T-cell (primary cell): ENCODE results near the gene ALDH3B1. TPM values are rescaled to one million over a fixed set of nuclear protein-coding genes. Genes with fewer than 3 reads are reported as not detected.

Experiments
- ATAC-seq, 4 experiments: fragments of 200-7000 bp in 3 of 4; fragments of 150-1000 bp in 1 of 4; cut with Tn5 transposase; replicated peaks in 1 of 4; 1 replicate in 3 of 4; 2 replicates in 1 of 4; pipeline ENCODE4 v1.10.0; 2021; ENCODE audit warnings: moderate library complexity in 3 of 4, mild to moderate bottlenecking in 2 of 4, moderate number of reproducible peaks in 1 of 4
- CTCF ChIA-PET, 2 donors: fragments of 300-600 bp; sonication (Branson Sonifier 250); formaldehyde crosslinking; loops; one replicate each; lab custom pipeline; 2022; ENCODE audit warnings: antibody characterized with exemption in 2 of 2; lab: Charles Lee
- POLR2A ChIA-PET, 2 donors: fragments of 300-600 bp; sonication (Branson Sonifier 250); formaldehyde crosslinking; loops; one replicate each; lab custom pipeline; 2022; ENCODE audit warnings: antibody characterized with exemption in 2 of 2; lab: Charles Lee
- DNase-seq, 35 experiments: peaks; one replicate each; pipeline versions ENCODE4 v3.0.0 to v3.0.0-alpha.2; 2013 to 2023
- H3K27ac ChIP-seq: one replicate; pipeline ENCODE4 v1.5.1; 2013; ENCODE audit warnings: low read length
- H3K27me3 ChIP-seq, 2 experiments: replicated peaks in 1 of 2; 1 replicate in 1 of 2; 2 replicates in 1 of 2; pipeline versions ENCODE4 v1.6.1 to v1.7.0; 2013; ENCODE audit warnings: low read length in 1 of 2, mixed read lengths in 1 of 2; ENCODE audit not compliant: control insufficient read depth in 2 of 2, insufficient read depth in 2 of 2; ENCODE audit errors: extremely low read depth in 1 of 2
- H3K36me3 ChIP-seq, 2 donors: 1 replicate in 1 of 2; 2 replicates in 1 of 2; pipeline versions ENCODE4 v1.6.1 to v1.7.0; 2013; ENCODE audit warnings: low read length in 1 of 2; ENCODE audit not compliant: control insufficient read depth in 2 of 2, insufficient read depth in 1 of 2; ENCODE audit errors: extremely low read depth in 1 of 2
- H3K4me1 ChIP-seq, 2 experiments: 1 replicate in 1 of 2; 2 replicates in 1 of 2; pipeline versions ENCODE4 v1.6.1 to v1.7.0; 2013; ENCODE audit warnings: low read length in 2 of 2, mixed read lengths in 1 of 2; ENCODE audit not compliant: insufficient read depth in 2 of 2, control insufficient read depth in 1 of 2; ENCODE audit errors: extremely low read depth in 1 of 2
- H3K4me3 ChIP-seq, 2 donors: 1 replicate in 1 of 2; 2 replicates in 1 of 2; pipeline versions ENCODE4 v1.5.1 to v1.7.0; 2013; ENCODE audit warnings: mild to moderate bottlenecking in 2 of 2, low read length in 1 of 2, moderate library complexity in 1 of 2; ENCODE audit not compliant: control insufficient read depth in 1 of 2; ENCODE audit errors: extremely low read depth in 1 of 2
- H3K9me3 ChIP-seq: 2 replicates; pipeline ENCODE4 v1.7.0; 2013
- H3K27ac Mint-ChIP-seq, 2 donors: one replicate each; pipeline ENCODE4 v1.8.0; 2020 to 2021; ENCODE audit warnings: mild to moderate bottlenecking in 2 of 2, mixed read lengths in 2 of 2
- H3K27me3 Mint-ChIP-seq, 2 donors: one replicate each; pipeline ENCODE4 v1.8.0; 2021 to 2022; ENCODE audit warnings: mixed read lengths in 2 of 2
- H3K36me3 Mint-ChIP-seq: one replicate; pipeline ENCODE4 v1.8.0; 2021; ENCODE audit warnings: mixed read lengths
- H3K4me1 Mint-ChIP-seq, 3 donors: one replicate each; pipeline ENCODE4 v1.8.0; 2020 to 2022; ENCODE audit warnings: mixed read lengths in 3 of 3, mild to moderate bottlenecking in 1 of 3
- H3K4me3 Mint-ChIP-seq, 3 donors: one replicate each; pipeline ENCODE4 v1.8.0; 2020 to 2022; ENCODE audit warnings: mild to moderate bottlenecking in 3 of 3, mixed read lengths in 3 of 3, moderate library complexity in 3 of 3
- H3K9me3 Mint-ChIP-seq, 3 donors: one replicate each; pipeline ENCODE4 v1.8.0; 2020 to 2022; ENCODE audit warnings: mixed read lengths in 3 of 3
- WGBS: methylation state at CpG from one replicate; pipeline ENCODE4 v1.1.5; 2013; ENCODE audit warnings: missing lambda C conversion rate; ENCODE audit not compliant: insufficient coverage; 5-methylcytosine and 5-hydroxymethylcytosine counted together
- total RNA-seq, 35 experiments: library from RNA in 6 of 35; stranded (reverse) in 6 of 35; fragments of 120-200 nt in 1 of 35; gene quantifications; one replicate each; pipeline versions ENCODE4 v1.2.1 to v1.2.4 and lab custom pipeline; 2013 to 2026

ALDH3B1 gene
- total RNA-seq, 5 donors from 2014 or later (not counting 1 experiment from before 2014, with no cell fraction given), result 0.20 to 0.53 (median 0.25) TPM

- DNase-seq, result peak; percentile 28 to 76 (median 62)
- ATAC-seq, result peak; percentile 83 to 86 (median 84)
Observed at GRCh38 chr11:68002938-68003845, 6.9 kb upstream of the ALDH3B1 start.

GRCh38 chr11:68003846-68004550 is 6.1 kb upstream of the ALDH3B1 start, which contains the start of gene UNC93B1:
Gene UNC93B1 (minus strand): TSS chr11:68004097. CDS start chr11:68004043, 54 bp downstream.
- POLR2A ChIA-PET, result interaction anchor here in 1 of 2 donors (0.6 kb wide), 1 partner anchor 116 kb away, joined by 8 read pairs; no protein-coding TSS in a partner anchor
- H3K27ac ChIP-seq, result peak within 1 kb of the TSS; percentile 47
- peak within 1 kb of the TSS; percentile 83 to 88 for H3K27ac Mint-ChIP-seq

More at GRCh38 chr11:68002938-68003845, 6.9 kb upstream of the ALDH3B1 start:
- Mint-ChIP-seq H3K9me3 (no peaks in the 10 kb centered on the region), H3K27me3 (no peaks in the 10 kb centered on the region), H3K4me1 (peaks cover 19 to 32% (median 23%) of the 10 kb centered on the region in 3 donors), H3K27ac (peak overlapping the region; percentile 83 to 86), H3K36me3 (no peaks in the 10 kb centered on the region), H3K4me3 (peak overlapping the region; percentile 71 to 83 (median 73))
- Histone ChIP-seq H3K27me3 (peaks cover 0 to 4% of the 10 kb centered on the region in 2 experiments), H3K4me3 (peak overlapping the region; percentile 26 to 37), H3K9me3 (no peaks in the 10 kb centered on the region), H3K4me1 (peaks cover 1 to 35% of the 10 kb centered on the region in 2 experiments), H3K27ac (peak overlapping the region; percentile 28), H3K36me3 (peaks cover 0 to 6% of the 10 kb centered on the region in 2 donors)
- 25% methylated on average over 77 of the region's 86 CpGs for WGBS
- ChIA-PET POLR2A (interaction anchor here in 1 of 2 donors (0.6 kb wide), 1 partner anchor 117 kb away, joined by 8 read pairs; no protein-coding TSS in a partner anchor), CTCF (interaction anchor here in 1 of 2 donors (0.6 kb wide), 1 partner anchor 25 kb away, joined by 9 read pairs; no protein-coding TSS in a partner anchor)

GRCh38 chr11:68004551-68005335 is 5.4 kb upstream of the ALDH3B1 start:
- peak overlapping the region; percentile 82 to 84 (median 83) for H3K4me3 Mint-ChIP-seq
- H3K4me1 Mint-ChIP-seq, result peaks cover 19 to 37% (median 25%) of the 10 kb centered on the region in 3 donors
- Histone ChIP-seq H3K36me3 (no peaks in the 10 kb centered on the region), H3K27me3 (peaks cover 0 to 4% of the 10 kb centered on the region in 2 experiments), H3K4me3 (peak overlapping the region in 1 of 2 donors; percentile 52), H3K9me3 (no peaks in the 10 kb centered on the region), H3K27ac (peak overlapping the region; percentile 47), H3K4me1 (peaks cover 0 to 27% of the 10 kb centered on the region in 2 experiments)
- ATAC-seq (no peak), DNase-seq (no peak)
- 75% methylated on average over 9 of the region's 14 CpGs for WGBS
- ChIA-PET POLR2A (no interaction called here), CTCF (no interaction called here)
- no peaks in the 10 kb centered on the region for H3K27me3 Mint-ChIP-seq
- peak overlapping the region; percentile 78 to 82 for H3K27ac Mint-ChIP-seq
- H3K9me3 Mint-ChIP-seq, result no peaks in the 10 kb centered on the region
- no peaks in the 10 kb centered on the region for H3K36me3 Mint-ChIP-seq

More at GRCh38 chr11:68003846-68004550, 6.1 kb upstream of the ALDH3B1 start, which contains the start of gene UNC93B1:
- Mint-ChIP-seq H3K36me3 (no peaks in the 10 kb centered on the region), H3K4me3 (peak within 1 kb of the TSS; percentile 82 to 84 (median 83)), H3K9me3 (no peaks in the 10 kb centered on the region), H3K4me1 (peaks cover 15 to 30% (median 21%) of the 10 kb centered on the region in 3 donors), H3K27me3 (no peaks in the 10 kb centered on the region)
- H3K4me1 ChIP-seq, result peaks cover 0 to 31% of the 10 kb centered on the region in 2 experiments
- H3K36me3 ChIP-seq, result peaks cover 0 to 5% of the 10 kb centered on the region in 2 donors
- CTCF ChIA-PET, result interaction anchor here in 1 of 2 donors (0.6 kb wide), 1 partner anchor 24 kb away, joined by 9 read pairs; no protein-coding TSS in a partner anchor
- peaks cover 0 to 4% of the 10 kb centered on the region in 2 experiments for H3K27me3 ChIP-seq
- peak within 1 kb of the TSS; percentile 45 to 52 for H3K4me3 ChIP-seq
- DNase-seq (peak; percentile 62 to 82 (median 72)), ATAC-seq (peak; percentile 86 to 88 (median 87))
- no peaks in the 10 kb centered on the region for H3K9me3 ChIP-seq
- WGBS, result 4% methylated on average over 40 of the region's 64 CpGs

- ChIA-PET CTCF (no interaction called here), POLR2A (no interaction called here)
- peaks cover 19 to 36% (median 25%) of the 10 kb centered on the region in 3 donors for H3K4me1 Mint-ChIP-seq
- no peak overlapping the region for H3K27ac Mint-ChIP-seq
- H3K9me3 Mint-ChIP-seq, result no peaks in the 10 kb centered on the region
- ATAC-seq (no peak), DNase-seq (no peak)
- Histone ChIP-seq H3K4me1 (peaks cover 0 to 32% of the 10 kb centered on the region in 2 experiments), H3K4me3 (no peak overlapping the region), H3K36me3 (no peaks in the 10 kb centered on the region), H3K27me3 (peaks cover 0 to 10% of the 10 kb centered on the region in 2 experiments), H3K9me3 (no peaks in the 10 kb centered on the region), H3K27ac (no peak overlapping the region)
- H3K27me3 Mint-ChIP-seq, result peaks cover 0 to under 1% of the 10 kb centered on the region in 2 donors
- no peak overlapping the region for H3K4me3 Mint-ChIP-seq
- WGBS, result 95% methylated on average over 7 of the region's 7 CpGs
- no peaks in the 10 kb centered on the region for H3K36me3 Mint-ChIP-seq
Observed at GRCh38 chr11:68006606-68007166, 3.4 kb upstream of the ALDH3B1 start.

- Histone ChIP-seq H3K9me3 (no peaks in the 10 kb centered on the region), H3K4me3 (no peak overlapping the region), H3K36me3 (no peaks in the 10 kb centered on the region), H3K27me3 (peaks cover 0 to 20% of the 10 kb centered on the region in 2 experiments), H3K27ac (no peak overlapping the region), H3K4me1 (peaks cover 0 to 29% of the 10 kb centered on the region in 2 experiments)
- Mint-ChIP-seq H3K4me3 (no peak overlapping the region), H3K27me3 (peaks cover 0 to 3% of the 10 kb centered on the region in 2 donors), H3K4me1 (peaks cover 18 to 29% (median 19%) of the 10 kb centered on the region in 3 donors), H3K36me3 (no peaks in the 10 kb centered on the region), H3K27ac (no peak overlapping the region), H3K9me3 (no peaks in the 10 kb centered on the region)
- no peak for DNase-seq
- 76% methylated on average over 13 of the region's 16 CpGs for WGBS
- CTCF ChIA-PET, result no interaction called here
- POLR2A ChIA-PET, result no interaction called here
- no peak for ATAC-seq
Observed at GRCh38 chr11:68007498-68008380, 2.4 kb upstream of the ALDH3B1 start.
